KOPT-K1 (cell line): ENCODE data around the gene C19orf33.
"Not testable (repeated sequence)": the region's sequence is repeated elsewhere in the genome, so short reads cannot be mapped to it uniquely, and the experiment has no call there.

ENCODE experiments used
- H3K27ac ChIP-seq: fragments of 200-600 bp; sonication (generic); 2 replicates; pipeline ENCODE4 v1.5.1; 2016; ENCODE audit warnings: antibody characterized with exemption, mild to moderate bottlenecking, low read depth, low read length; ENCODE audit not compliant: poor library complexity, severe bottlenecking
- H3K36me3 ChIP-seq: fragments of 200-600 bp; sonication (generic); 2 replicates; pipeline ENCODE4 v1.5.1; 2017; ENCODE audit warnings: antibody characterized with exemption, mild to moderate bottlenecking, low read length, moderate library complexity; ENCODE audit not compliant: insufficient read depth
- H3K9me3 ChIP-seq: fragments of 200-600 bp; sonication (generic); 2 replicates; pipeline ENCODE4 v1.5.1; 2017; ENCODE audit warnings: antibody characterized with exemption, low read length, mild to moderate bottlenecking; ENCODE audit not compliant: insufficient read depth, poor library complexity, severe bottlenecking

The C19orf33 gene

DNA sequence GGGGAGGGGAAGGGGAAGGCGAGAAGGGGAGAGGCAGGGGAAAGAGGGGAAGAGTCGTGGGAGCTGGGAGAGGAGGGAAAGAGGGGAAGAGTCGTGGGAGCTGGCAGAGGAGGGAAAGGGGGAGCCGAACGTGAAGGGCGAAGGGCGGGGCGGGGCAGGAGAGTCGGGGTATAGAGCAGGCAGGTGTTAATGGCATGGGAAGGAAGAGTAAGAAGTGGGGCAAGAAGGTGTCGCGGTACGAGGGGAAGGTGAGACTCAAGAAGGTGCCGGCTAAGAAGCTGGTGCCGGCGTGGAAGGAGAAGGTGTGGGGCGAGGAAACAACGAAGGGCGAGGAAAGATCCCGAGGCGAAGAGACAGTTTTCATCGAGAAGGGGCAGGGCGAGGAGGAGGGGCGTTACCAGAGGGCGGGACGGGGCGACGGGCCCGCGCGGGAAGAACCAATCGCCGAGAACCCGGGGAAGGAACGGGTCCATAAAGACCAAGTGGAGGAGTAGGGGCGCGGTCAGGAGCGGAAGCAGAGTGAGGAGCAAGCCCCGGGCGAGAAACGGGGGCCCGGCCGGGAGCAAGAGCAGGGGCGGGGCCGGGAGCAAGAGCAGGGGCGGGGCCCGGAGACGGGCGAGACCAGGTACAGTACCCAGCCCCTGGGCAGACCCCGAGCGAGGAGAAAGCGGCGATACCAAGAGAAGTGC is 32.0 kb downstream of the C19orf33 start:
- Histone ChIP-seq H3K27ac (peak overlapping the region; percentile 78), H3K9me3 (no peaks in the 10 kb centered on the region), H3K36me3 (no peaks in the 10 kb centered on the region)

DNA sequence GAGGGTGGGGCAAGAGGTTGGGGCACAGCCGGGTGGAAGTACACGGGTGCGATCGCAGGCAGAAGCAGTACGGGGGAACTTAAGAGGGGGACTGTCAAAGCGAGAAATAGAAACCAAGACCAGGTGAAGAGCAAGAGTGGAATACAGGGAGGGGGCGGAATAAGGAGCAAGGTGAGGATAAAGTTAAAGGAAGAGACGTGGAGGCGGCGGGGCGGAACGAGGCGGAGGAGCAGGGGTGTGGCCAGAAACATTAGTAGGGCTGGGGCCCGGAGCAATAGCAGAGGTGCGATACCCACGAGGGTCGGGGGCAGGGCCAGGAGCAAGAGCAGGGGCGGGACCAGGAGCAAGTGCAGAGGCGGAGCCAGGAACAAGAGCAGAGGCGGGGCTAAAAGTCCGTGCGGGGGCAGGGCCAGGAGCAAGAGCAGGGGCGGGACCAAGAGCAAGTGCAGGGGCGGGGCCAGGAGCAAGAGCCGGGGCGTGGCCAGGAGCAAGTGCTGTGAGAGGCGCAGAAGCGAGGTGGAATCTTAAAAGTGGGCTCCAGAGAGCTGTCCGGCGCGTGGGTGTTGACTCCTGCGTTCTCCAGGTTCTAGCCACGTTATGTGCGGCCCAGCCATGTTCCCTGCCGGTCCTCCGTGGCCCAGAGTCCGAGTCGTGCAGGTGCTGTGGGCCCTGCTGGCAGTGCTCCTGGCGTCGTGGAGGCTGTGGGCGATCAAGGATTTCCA is 32.7 kb downstream of the C19orf33 start:
- H3K9me3 ChIP-seq: no peaks in the 10 kb centered on the region
- peak overlapping the region; percentile 78 for H3K27ac ChIP-seq
- H3K36me3 ChIP-seq: no peaks in the 10 kb centered on the region

DNA sequence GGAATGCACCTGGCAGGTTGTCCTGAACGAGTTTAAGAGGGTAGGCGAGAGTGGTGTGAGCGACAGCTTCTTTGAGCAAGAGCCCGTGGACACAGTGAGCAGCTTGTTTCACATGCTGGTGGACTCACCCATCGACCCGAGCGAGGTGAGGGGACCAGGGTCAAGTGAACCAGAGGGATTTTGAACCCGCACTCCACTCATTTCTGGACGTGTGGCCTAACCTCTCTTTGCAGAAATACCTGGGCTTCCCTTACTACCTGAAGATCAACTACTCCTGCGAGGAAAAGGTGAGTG is 33.3 kb downstream of the C19orf33 start:
- no peaks in the 10 kb centered on the region for H3K36me3 ChIP-seq
- no peaks in the 10 kb centered on the region for H3K9me3 ChIP-seq
- H3K27ac ChIP-seq: peak overlapping the region; percentile 78

DNA sequence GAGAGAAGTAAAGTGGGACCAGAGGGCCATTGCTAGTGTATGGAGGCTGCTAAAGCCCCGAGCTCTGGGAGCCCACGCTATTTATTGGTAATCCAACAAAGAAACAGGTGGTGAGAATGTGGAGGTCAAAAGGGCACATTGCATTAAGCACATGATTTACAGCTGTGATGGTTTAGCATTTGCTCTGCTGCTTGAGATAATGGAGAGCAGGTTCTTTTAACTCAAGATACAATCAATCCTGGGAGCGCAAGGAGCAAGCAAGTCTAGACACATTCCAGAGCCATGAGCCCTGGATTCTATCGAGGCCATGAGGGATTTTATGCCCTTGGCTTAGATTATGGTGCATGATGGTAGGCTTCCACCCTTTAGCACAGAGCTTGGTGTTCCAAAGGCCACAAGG is 35.0 kb downstream of the C19orf33 start:
- not testable (repeated sequence) for H3K9me3 ChIP-seq, H3K36me3 ChIP-seq, H3K27ac ChIP-seq

DNA sequence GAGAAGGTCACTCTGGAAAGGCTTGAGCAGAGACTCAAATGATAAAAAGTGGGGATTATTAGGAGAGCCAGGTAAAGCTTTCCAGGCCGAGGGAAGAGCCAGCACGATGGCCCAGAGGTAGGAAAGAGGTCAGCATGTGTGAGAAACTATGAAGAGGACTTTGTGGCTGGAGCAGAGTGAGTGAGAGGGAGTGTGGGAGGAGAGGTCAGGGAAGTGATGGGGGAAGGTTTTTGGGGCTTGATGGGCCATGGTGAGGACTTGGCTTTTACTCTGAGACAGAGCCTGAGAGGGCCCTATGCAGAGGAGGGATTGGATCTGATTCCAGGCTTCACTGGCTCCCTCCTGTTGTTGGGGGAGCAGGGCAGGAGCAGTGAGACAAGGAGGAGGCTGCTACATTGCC is 36.9 kb downstream of the C19orf33 start:
- no peak overlapping the region for H3K27ac ChIP-seq
- H3K36me3 ChIP-seq: no peaks in the 10 kb centered on the region

DNA sequence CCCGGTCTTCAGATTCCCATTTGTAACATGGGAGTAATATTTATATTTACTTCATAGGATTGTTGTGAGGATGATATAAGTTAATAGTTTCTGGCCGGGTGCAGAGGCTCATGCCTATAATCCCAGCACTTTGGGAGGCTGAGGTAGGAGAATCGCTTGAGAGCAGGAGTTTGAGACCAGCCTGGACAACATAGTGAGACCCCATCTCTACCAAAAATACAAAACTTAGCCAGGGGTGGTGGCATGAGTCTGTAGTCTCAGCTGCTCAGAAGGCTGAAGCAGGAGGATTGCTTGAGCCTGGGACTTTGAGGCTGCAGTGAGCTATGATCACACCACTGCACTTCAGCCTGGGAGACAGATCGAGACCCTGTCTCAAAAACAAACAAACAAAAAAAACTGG is 42.8 kb downstream of the C19orf33 start:
- Histone ChIP-seq H3K9me3 (no peaks in the 10 kb centered on the region), H3K27ac (no peak overlapping the region), H3K36me3 (no peaks in the 10 kb centered on the region)

More for the DNA sequence above, 36.9 kb downstream of the C19orf33 start:
- no peaks in the 10 kb centered on the region for H3K9me3 ChIP-seq

DNA sequence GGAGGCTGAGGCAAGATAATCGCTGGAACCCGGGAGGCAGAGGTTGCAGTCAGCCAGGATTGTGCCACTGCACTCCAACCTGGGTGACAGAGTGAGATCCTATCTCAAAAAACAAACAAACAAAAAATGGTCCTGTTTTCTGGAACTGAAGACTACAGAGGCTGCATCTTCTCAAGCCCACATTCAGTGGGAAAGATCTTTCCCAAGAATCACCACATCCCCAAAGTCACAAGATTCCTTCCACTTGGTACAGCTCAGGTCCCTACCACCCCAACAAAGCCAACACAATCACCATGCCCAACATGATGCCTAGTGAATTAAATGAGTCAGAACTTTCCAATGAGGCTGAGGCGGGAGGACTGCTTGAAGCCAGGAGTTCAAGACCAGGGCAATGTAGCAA is 46.8 kb downstream of the C19orf33 start:
- H3K9me3 ChIP-seq: no peaks in the 10 kb centered on the region
- H3K36me3 ChIP-seq: no peaks in the 10 kb centered on the region

DNA sequence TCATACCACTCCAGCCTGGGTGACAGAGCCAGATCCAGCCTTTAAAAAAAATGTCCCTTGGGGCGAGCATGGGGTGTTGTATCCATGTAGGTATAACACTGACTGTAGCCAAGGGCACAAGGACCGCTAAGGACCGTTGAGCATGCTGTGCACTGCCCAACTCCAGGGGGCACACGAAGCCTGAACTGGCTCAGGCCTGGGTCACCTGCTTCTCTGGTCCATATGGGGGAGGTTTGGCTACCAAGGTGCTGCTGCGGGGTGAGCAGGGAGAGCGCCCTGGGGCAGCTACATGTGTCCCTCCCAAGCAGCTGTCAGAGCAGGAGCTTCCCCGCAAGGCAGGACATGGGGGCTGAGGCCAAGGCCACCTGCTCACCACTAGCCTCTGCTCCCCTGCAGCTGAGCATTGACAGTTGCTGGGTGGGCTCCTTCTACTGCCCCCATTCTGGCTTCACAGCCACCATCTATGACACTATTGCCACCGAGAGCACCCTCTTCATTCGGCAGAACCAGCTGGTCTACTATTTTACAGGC is 47.9 kb downstream of the C19orf33 start:
- Histone ChIP-seq H3K36me3 (no peaks in the 10 kb centered on the region), H3K9me3 (no peaks in the 10 kb centered on the region), H3K27ac (no peak overlapping the region)

More for the DNA sequence above, 46.8 kb downstream of the C19orf33 start:
- no peak overlapping the region for H3K27ac ChIP-seq

DNA sequence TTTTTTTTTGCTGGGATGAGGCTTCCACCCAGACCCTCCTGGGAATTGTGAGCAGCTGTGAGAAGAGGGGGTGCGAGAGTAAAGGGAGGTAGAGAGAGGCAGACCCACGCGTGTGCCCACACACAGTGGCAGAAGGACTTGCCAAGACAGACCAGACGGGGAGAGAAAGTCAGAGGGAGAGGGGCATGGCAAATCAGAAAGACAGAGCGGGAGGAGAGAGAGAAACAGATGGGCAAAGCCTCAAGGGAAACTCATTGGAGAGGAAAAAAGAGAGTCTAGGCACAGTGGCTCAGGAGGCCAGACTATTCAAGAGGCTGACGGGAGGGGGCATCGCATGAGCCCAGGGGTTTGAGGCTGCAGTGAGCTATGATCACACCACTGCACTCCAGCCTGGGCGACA is 48.6 kb downstream of the C19orf33 start:
- no peaks in the 10 kb centered on the region for H3K9me3 ChIP-seq
- no peak overlapping the region for H3K27ac ChIP-seq

More for the DNA sequence above, 48.6 kb downstream of the C19orf33 start:
- H3K36me3 ChIP-seq: no peaks in the 10 kb centered on the region
